Left ventricle myocardium inferior (tissue), 1 donor: ENCODE measurements around the gene LRRC25. TPM values are rescaled to one million over a fixed set of nuclear protein-coding genes. Genes with fewer than 3 reads are reported as not detected.

Source experiments
- DNase-seq: peaks from one replicate; pipeline ENCODE4 v3.0.0-alpha.2; 2020
- H3K27ac ChIP-seq: fragments of 200-600 bp; replicated peaks from 2 replicates; pipeline ENCODE4 v1.8.0; 2021
- H3K27me3 ChIP-seq: fragments of 200-600 bp; 2 replicates; pipeline ENCODE4 v1.8.0; 2021; ENCODE audit warnings: low read depth
- H3K36me3 ChIP-seq: fragments of 200-600 bp; 2 replicates; pipeline ENCODE4 v1.8.0; 2021
- H3K4me1 ChIP-seq: fragments of 200-600 bp; 2 replicates; pipeline ENCODE4 v1.8.0; 2021
- H3K4me3 ChIP-seq: fragments of 200-600 bp; 2 replicates; pipeline ENCODE4 v1.8.0; 2021; ENCODE audit warnings: mild to moderate bottlenecking, moderate library complexity
- H3K9me3 ChIP-seq: fragments of 200-600 bp; replicated peaks from 2 replicates; pipeline ENCODE4 v1.8.0; 2021
- CTCF ChIP-seq: fragments of 200-600 bp; IDR thresholded peaks from 2 replicates; pipeline ENCODE4 v1.8.0; 2021; ENCODE audit warnings: antibody characterized with exemption, mild to moderate bottlenecking, borderline replicate concordance
- intact Hi-C: fragments of 100-400 bp; cut with micrococcal nuclease; formaldehyde crosslinking; loops from one replicate; pipeline ENCODE4 v1.11.0; 2022
- total RNA-seq: library from RNA; stranded (reverse); fragmentation: NEBNext Ultra II Directional; extraction: Animal tissue kit (Norgen Biotek cat#: 25700); gene quantifications from one replicate; pipeline ENCODE4 v1.2.1, GENCODE V29; 2021
- donor health status: DM: no; HTN: yes; CAD: no; lungs with severe emphysema.

Gene LRRC25
- total RNA-seq, 1 donor from 2014 or later: 2.4 TPM

GRCh38 chr19:18430417-18431144 is 33.2 kb upstream of the LRRC25 start:
- Histone ChIP-seq H3K27ac (peak overlapping the region; percentile 74), H3K4me1 (peaks cover 66% of the 10 kb centered on the region), H3K9me3 (no peaks in the 10 kb centered on the region), H3K36me3 (peaks cover 8% of the 10 kb centered on the region), H3K4me3 (no peak overlapping the region), H3K27me3 (no peaks in the 10 kb centered on the region)
- intact Hi-C loops: no loop called here
- no peak for TF ChIP-seq CTCF
- no peak for DNase-seq

GRCh38 chr19:18429717-18430416 is 32.4 kb upstream of the LRRC25 start:
- TF ChIP-seq CTCF: no peak

GRCh38 chr19:18428787-18429674 is 31.6 kb upstream of the LRRC25 start:
- TF ChIP-seq CTCF: no peak
- intact Hi-C loops: no loop called here
- Histone ChIP-seq H3K36me3 (no peaks in the 10 kb centered on the region), H3K27me3 (no peaks in the 10 kb centered on the region), H3K4me3 (peak overlapping the region; percentile 65), H3K9me3 (no peaks in the 10 kb centered on the region), H3K27ac (peak overlapping the region; percentile 74), H3K4me1 (peaks cover 71% of the 10 kb centered on the region)
- DNase-seq: peak; percentile 72

More at GRCh38 chr19:18429717-18430416, 32.4 kb upstream of the LRRC25 start:
- Histone ChIP-seq H3K4me1 (peaks cover 72% of the 10 kb centered on the region), H3K4me3 (peak overlapping the region; percentile 65), H3K36me3 (peaks cover under 1% of the 10 kb centered on the region), H3K27me3 (no peaks in the 10 kb centered on the region), H3K9me3 (no peaks in the 10 kb centered on the region), H3K27ac (peak overlapping the region; percentile 74)
- intact Hi-C loops: no loop called here
- no peak for DNase-seq

- H3K27ac ChIP-seq: peak overlapping the region; percentile 74
- intact Hi-C loops: no loop called here
- no peaks in the 10 kb centered on the region for H3K27me3 ChIP-seq
- peak overlapping the region; percentile 65 for H3K4me3 ChIP-seq
- H3K4me1 ChIP-seq: peaks cover 71% of the 10 kb centered on the region
- no peak for TF ChIP-seq CTCF
- DNase-seq: no peak
- H3K36me3 ChIP-seq: no peaks in the 10 kb centered on the region
- H3K9me3 ChIP-seq: no peaks in the 10 kb centered on the region
Measured at GRCh38 chr19:18428173-18428786, 30.9 kb upstream of the LRRC25 start.

GRCh38 chr19:18427743-18428113 is 30.3 kb upstream of the LRRC25 start:
- no peak overlapping the region for H3K4me3 ChIP-seq
- intact Hi-C loops: no loop called here
- no peaks in the 10 kb centered on the region for H3K27me3 ChIP-seq
- no peak for DNase-seq
- H3K36me3 ChIP-seq: no peaks in the 10 kb centered on the region
- H3K27ac ChIP-seq: peak overlapping the region; percentile 78
- H3K4me1 ChIP-seq: peaks cover 71% of the 10 kb centered on the region
- H3K9me3 ChIP-seq: no peaks in the 10 kb centered on the region
- no peak for TF ChIP-seq CTCF
